Measurements from ENCODE around the gene PIK3R3.

The PIK3R3 gene

DNA sequence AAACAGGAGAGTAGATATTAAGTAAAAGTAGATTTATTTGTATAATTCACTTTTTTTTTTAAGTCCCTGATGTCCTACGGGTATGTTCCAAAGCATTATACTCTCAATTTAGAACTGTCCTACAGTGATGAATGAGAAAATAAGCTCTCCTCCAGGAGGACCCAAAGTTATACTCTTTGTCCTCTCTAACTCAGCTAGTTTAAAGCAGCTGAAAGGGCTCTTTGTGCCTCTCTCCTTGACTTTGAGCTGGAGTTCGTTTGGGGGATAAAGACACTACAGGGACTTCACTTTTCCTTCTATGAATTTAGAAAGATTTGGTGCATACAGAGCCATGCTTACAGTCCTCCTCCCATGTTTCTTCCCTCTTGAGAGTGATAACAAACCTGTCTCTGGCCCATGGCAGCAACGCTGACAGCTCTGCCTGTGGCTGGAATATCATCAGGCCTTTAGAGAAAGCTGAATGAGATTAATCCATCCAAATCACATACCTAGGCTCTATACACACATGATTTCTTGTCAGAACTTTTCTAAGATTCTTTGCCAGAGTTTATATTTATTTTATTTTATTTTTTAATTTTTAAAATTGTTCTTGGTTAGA lies 134.3 kb downstream of the PIK3R3 start:
- no peak overlapping the region for H3K27ac Mint-ChIP-seq
- H3K36me3 Mint-ChIP-seq (ENCODE audit: low read depth), result no peaks in the 10 kb centered on the region
- H3K4me3 Mint-ChIP-seq, result no peak overlapping the region
- no peaks in the 10 kb centered on the region for H3K27me3 Mint-ChIP-seq
- H3K4me1 Mint-ChIP-seq, result no peaks in the 10 kb centered on the region
- no peaks in the 10 kb centered on the region for H3K9me3 Mint-ChIP-seq
- no peak for DNase-seq
- ATAC-seq, result no peak

DNA sequence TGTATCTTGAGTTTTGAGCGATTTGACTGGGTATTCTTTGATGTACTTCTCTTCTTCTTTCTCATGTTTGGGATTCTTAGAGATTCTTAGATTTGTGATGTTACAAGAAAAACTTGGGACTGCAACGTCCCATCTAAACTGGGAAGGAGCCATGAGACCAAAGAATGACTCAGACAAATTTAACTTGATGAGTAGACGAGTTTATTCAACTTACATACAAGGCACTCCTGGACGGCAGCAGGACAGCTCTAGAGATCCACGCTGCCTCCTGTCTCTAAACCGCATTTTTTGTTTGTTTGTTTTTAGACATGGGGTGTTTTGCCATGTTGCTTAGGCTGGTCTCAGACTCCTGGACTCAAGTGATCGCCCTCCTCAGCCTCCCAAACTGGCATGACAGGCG lies 137.1 kb downstream of the PIK3R3 start:
- no peak overlapping the region for H3K4me3 Mint-ChIP-seq
- no peak overlapping the region for H3K27ac Mint-ChIP-seq
- no peaks in the 10 kb centered on the region for H3K9me3 Mint-ChIP-seq
- DNase-seq, result no peak
- H3K4me1 Mint-ChIP-seq, result no peaks in the 10 kb centered on the region
- no peak for ATAC-seq
- no peaks in the 10 kb centered on the region for H3K27me3 Mint-ChIP-seq
- no peaks in the 10 kb centered on the region for H3K36me3 Mint-ChIP-seq (ENCODE audit: low read depth)

DNA sequence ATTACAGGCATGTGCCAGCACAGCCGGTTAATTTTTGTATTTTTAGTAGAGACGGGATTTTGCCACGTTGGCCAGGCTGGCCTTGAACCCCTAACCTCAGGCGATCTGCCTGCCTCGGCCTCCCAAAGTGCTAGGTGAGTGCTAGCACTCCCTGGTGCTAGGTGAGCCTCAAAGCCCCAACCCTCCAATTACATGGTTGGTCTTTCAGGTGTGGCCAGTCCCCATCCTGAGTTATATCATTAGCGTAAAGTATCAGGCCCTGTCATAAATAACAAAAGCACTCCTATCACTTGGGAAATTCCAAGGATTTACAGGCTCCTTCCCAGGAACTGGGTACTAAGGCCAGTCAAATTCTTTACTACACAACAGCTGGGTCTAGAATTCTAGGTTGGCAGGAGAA lies 138.0 kb downstream of the PIK3R3 start:
- no peak overlapping the region for H3K4me3 Mint-ChIP-seq
- no peak overlapping the region for H3K27ac Mint-ChIP-seq
- no peaks in the 10 kb centered on the region for H3K4me1 Mint-ChIP-seq
- no peaks in the 10 kb centered on the region for H3K9me3 Mint-ChIP-seq
- no peaks in the 10 kb centered on the region for H3K36me3 Mint-ChIP-seq (ENCODE audit: low read depth)
- no peak for DNase-seq
- H3K27me3 Mint-ChIP-seq, result no peaks in the 10 kb centered on the region
- ATAC-seq, result no peak

Measured in activated naive CD8-positive, alpha-beta T cell treated with anti-CD3 and anti-CD28 coated beads, Interleukin-2, amount 50 U/mL, for 24 hours (primary cell).